GM15510 (cell line): ENCODE data around the gene RUNDC3A.

Source experiments
- POLR2A ChIP-seq: IDR thresholded peaks from 3 replicates; pipeline ENCODE4 v1.6.1; 2011; ENCODE audit warnings: borderline replicate concordance; ENCODE audit not compliant: insufficient read length; ENCODE audit errors: extremely low read depth

Gene RUNDC3A

DNA sequence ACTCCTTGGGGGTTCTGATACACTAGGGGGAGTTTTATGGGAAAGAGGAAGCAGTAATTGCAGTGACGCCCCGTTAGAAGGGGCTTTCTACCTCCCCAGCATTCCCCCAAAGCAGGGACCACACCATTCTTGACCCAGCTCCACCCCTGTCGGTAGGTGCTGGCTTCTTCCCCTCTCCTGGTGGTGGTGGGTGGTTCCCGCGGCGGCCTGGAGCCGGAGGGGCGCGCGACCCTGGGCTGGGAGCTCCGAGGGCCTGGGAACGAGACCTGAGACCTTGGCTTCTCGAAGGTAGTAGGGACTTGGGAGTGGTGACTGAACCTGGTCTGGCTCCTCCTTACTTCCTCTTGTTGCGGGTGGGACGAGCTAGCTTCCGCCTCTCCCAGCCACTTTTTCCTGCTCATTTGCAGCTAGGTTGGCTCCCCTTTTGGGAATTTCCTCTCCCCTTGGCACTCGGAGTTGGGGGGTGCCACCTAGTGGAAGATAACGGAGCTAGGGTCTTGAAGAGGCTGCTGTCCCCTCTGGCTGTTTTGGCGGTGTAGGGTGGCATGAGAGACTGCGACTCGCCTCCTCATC, 37.1 kb downstream of the RUNDC3A start:
- TF ChIP-seq POLR2A: peak; percentile 14

DNA sequence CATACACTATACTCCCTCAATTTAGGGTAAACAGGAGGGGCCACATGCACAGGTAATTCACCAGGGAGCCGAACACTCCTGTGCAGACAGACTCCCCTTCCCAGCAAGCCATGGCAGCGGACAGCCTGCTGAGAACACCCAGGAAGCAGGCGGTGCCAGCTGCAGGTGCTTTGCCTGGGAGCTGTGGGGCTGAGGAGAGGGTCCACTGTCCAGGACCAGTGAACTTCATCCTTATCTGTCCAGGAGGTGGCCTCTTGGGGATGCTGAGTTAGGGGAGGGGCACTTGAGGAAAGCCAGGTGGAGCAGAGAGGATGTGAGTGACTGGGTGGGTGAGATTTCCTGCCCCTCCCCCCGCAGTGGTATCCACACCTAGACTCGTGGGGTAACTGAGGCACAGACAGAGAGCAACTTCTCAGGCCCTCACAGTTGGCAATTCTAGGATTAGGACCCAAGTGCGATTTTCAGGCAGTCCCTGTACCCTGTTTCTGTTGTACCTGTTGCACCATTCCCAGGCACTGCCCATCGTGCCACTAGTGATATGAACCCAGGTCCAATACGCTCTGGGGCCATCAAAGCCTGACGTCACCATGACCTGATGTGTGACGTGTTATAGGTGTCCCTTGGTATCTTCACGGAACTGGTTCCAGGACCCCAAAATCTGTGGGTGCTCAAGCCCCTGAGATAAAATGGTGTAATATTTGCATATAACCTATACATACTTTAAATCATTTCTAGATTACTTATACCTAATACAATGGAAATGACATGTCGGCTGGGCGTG, 37.9 kb downstream of the RUNDC3A start:
- no peak for TF ChIP-seq POLR2A

DNA sequence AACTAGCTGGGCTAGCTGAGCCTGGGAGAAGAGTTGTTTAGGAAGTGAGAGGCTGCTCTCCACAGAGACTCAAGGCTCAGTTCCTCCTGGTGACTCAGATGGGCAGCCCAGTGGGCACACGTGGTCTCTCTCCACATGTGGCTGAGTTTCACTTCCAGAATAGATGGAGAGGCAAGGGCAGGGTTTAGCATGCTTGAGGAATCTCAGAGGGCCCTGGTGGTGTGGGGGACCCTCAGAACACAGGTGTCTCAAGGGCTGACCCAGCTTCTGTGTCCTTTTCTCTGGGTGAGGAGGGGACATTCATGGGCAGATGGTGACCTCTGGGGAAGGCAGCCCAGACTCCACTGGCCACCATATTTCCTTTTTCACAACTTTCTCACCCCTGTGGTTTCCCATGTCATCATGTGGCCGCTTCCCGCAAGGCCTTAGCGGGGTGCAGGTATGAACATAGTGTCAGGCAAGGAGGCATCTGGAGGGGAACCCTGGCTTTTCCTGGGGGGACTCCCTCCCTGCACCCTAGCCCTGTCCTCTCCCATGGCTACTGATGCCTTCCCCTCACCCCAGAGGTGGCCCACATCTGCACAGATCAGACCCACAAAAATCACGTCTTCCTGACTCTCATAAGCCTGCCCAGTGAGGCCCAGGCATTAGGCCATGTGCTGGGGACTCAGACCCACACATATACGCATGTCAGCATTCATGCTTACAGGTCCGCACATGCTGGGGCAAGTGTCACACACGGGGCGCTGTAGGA, 40.0 kb downstream of the RUNDC3A start:
- TF ChIP-seq POLR2A: no peak

DNA sequence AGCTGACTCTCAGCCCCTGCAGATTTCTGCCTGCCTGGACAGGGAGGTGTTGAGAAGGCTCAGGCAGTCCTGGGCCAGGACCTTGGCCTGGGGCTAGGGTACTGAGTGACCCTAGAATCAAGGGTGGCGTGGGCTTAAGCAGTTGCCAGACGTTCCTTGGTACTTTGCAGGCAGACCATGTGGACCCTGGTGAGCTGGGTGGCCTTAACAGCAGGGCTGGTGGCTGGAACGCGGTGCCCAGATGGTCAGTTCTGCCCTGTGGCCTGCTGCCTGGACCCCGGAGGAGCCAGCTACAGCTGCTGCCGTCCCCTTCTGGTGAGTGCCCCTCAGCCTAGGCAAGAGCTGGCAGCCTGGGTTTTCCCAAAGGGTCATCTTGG, 40.6 kb downstream of the RUNDC3A start:
- TF ChIP-seq POLR2A: no peak

DNA sequence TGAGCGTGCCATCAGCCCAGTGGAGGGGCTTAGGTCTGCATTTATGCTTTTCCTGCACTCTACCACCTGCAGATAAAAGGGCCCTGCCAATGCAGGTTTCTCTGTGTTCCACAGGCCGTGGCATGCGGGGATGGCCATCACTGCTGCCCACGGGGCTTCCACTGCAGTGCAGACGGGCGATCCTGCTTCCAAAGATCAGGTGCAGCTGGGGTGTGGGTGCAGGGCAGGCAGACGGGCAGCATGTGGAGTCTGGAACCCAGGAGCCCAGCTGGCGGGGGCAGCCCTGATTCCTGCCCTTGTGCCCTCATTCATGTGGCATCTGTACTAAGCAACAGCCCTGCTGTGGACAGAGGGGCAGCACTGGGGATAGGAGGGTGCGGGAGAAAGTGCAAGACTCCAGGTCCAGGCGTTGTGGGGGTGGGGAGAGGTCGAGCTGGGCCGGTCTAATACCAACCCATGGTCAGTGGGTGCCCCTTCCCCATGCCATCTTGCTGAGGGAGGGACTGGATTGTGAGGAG, 41.2 kb downstream of the RUNDC3A start:
- no peak for TF ChIP-seq POLR2A

DNA sequence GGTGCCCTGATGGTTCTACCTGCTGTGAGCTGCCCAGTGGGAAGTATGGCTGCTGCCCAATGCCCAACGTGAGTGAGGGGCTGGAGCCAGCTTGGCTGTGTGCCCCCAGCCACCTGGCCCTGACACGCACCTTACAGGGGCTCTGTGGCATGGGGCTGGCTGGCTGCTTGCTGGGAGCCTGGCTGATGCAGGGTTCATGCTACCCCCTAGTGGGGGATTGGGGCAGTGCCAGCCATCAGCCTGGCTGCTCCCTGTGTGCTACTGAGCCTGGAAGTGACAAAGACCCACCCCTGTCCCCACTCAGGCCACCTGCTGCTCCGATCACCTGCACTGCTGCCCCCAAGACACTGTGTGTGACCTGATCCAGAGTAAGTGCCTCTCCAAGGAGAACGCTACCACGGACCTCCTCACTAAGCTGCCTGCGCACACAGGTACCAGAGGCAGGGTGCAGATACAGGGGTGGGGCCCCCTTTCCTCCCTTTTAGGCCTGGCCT, 42.4 kb downstream of the RUNDC3A start:
- TF ChIP-seq POLR2A: no peak

DNA sequence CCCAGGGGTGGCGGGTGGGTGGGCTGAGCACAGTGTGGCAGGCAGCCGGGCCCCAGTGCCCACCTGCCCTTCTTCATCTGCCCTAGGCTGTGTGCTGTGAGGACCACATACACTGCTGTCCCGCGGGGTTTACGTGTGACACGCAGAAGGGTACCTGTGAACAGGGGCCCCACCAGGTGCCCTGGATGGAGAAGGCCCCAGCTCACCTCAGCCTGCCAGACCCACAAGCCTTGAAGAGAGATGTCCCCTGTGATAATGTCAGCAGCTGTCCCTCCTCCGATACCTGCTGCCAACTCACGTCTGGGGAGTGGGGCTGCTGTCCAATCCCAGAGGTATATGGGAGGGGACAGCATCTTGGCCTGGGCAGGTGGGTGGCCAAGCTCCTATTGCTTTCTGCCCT, 43.1 kb downstream of the RUNDC3A start:
- TF ChIP-seq POLR2A: no peak

DNA sequence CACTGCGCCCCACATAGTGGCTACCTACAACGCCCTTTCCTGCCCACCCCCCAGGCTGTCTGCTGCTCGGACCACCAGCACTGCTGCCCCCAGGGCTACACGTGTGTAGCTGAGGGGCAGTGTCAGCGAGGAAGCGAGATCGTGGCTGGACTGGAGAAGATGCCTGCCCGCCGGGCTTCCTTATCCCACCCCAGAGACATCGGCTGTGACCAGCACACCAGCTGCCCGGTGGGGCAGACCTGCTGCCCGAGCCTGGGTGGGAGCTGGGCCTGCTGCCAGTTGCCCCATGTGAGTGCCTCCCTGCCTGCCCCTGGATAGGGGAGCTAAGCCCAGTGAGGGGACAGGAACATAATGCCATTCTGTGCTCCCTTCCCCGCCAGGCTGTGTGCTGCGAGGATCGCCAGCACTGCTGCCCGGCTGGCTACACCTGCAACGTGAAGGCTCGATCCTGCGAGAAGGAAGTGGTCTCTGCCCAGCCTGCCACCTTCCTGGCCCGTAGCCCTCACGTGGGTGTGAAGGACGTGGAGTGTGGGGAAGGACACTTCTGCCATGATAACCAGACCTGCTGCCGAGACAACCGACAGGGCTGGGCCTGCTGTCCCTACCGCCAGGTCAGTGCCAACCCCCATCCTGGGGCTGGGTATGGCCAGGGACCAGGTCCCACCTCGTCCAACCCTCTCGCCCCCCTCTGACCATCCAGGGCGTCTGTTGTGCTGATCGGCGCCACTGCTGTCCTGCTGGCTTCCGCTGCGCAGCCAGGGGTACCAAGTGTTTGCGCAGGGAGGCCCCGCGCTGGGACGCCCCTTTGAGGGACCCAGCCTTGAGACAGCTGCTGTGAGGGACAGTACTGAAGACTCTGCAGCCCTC, 43.8 kb downstream of the RUNDC3A start:
- TF ChIP-seq POLR2A: no peak

DNA sequence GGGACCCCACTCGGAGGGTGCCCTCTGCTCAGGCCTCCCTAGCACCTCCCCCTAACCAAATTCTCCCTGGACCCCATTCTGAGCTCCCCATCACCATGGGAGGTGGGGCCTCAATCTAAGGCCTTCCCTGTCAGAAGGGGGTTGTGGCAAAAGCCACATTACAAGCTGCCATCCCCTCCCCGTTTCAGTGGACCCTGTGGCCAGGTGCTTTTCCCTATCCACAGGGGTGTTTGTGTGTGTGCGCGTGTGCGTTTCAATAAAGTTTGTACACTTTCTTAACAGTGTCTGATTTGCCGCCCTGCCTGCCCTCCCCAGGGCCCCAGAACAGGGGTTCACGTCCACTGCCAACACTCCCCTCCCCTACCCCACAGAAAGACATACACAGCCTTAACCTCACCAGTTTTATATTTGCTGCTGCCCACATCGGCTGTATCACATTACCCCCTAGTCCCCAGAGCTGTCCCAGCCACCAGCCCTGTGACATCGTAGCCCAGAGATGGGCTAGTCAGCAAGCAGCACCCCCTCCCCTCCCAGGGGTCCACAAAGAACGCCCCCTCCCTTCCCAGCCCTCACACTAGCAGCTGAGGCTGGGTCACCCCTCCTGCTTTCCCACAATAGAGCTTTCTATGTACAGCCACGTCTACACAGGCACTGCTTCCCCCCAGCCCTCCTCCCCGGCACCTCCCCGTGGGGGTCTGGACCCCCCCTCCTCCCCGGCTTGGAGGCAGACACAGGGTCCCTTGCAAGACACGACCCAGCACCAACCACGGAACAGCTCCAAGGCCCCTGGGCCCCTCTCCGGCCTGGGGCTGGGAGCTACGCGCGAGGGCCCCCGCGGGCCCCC, 44.6 kb downstream of the RUNDC3A start:
- no peak for TF ChIP-seq POLR2A

DNA sequence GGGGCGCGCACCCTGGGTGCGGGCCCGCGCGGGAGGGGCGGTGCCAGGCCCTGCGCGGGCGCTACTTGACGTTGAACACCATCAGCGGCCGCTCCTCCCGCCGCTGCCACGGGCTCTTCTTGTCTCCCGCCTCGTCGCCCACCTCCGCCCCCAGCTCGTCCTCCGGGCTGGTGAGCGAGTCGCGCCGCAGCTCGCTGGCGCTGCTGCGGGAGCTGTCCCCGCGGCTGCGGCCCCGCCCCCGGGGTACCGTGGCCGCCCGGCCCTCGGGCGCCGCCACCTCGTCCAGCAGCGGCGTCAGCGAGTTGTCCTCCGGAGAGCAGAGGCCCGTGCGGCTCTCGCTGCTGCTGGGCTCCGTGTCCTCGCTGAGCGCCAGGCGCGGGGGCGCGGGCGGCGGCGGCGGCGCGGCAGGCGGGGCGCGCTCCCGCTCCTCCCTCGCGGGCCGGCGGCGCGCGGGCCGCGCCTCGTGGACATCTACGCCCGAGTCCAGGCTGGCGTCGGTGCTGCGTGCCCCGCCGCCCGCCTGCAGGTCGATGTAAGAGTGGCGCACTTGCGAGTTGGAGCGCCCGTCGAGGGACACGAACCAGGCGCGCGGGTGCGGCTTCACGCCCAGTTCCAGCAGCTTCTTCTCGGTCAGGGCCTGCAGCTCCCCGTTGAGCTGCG, 45.4 kb downstream of the RUNDC3A start:
- no peak for TF ChIP-seq POLR2A

DNA sequence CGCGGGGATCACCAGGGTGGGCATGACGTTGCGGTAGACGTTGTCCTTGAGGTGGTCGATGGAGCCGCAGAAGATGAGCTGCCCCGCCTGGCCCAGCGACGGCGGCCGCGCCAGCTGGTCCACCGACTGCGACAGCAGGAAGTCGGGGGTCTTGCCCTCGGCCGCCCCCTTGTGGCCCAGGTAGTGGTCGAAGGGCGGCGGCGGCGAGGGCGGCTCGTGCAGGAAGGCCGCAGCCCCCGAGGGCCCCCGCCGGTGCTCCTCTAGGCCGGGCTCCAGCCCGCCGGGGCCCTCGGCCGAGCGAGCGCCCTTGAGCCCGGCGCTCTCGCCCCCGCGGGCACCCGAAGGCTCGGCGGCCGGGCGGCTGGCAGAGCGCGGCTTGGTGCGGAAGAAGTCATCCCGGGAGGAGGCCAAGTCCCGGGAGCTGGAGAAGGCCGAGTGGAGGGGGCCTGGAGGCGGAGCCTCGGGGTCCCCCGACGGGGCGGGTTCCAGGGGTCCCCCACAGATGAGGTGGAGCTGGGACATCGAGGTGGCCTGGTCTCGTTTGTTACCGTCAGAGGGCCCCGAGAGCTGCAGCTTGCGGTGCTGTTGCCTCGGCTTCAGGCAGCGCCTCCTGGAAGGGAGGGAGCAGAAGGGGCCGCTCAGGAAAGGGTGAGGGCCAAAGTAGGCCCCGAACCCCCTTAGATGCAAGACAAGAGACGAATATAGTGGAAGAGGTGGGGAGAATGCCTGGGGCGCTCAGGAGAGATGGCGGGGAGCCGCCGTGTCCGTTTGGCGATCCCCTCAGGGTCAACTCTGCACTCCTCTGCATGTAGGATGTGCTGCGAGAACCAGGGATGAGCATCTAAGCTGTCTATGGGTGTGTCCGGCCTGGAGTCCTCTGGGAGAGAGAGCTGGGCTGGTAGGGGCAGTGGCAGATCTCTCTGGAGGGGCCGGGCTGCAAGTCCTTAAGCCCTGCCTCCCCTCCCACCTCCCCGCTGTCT, 46.5 kb downstream of the RUNDC3A start:
- no peak for TF ChIP-seq POLR2A

DNA sequence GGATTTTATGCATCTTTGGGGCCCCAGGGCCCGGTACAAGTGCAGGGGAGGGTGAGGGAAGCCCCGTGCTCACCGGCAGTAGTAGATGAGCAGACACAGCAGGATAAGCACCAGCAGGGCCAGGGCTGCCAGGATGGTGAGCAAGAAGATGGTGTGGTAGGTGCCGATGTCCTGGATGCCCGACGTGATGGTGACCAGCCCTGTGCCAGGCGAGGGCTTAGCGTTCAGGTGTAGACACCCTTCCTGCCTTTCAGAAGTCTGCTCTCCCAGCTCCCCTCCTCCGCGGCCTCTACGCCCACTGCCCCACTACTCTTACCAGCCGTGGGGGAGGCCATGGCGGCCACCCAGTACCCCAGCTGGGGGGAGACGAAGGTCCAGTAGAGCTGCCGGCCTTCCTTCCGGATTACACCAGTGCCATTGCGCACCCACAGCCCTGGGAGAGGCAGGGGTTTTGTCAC, 47.3 kb downstream of the RUNDC3A start:
- TF ChIP-seq POLR2A: no peak
